ENCODE measurements around the gene LONP2. TPM values are rescaled to one million over a fixed set of nuclear protein-coding genes. Genes with fewer than 3 reads are reported as not detected.

The LONP2 gene
- total RNA-seq, 4 donors from 2014 or later, result 37.3 to 52.0 (median 47.0) TPM

- DNase-seq (ENCODE audit: low spot score in 2 of 2), result no peak
- intact Hi-C loops (cut with DNase I; ENCODE audit: low total_unique reads), result no loop called here
- no peak for TF ChIP-seq CTCF (IDR thresholded peaks at IDR 0.05)
- TF ChIP-seq POLR2A (IDR thresholded peaks at IDR 0.05), result no peak
- H3K4me3 ChIP-seq (ENCODE audit: low read depth, poor library complexity, severe bottlenecking), result no peak overlapping the region
- WGBS, 2 donors, result 95 to 97% methylated on average over 5 of the region's 5 CpGs
Measured at GRCh38 chr16:48332978-48333377, 88.9 kb downstream of the LONP2 start.

- no peak for DNase-seq (ENCODE audit: low spot score in 2 of 2)
- intact Hi-C loops (cut with DNase I; ENCODE audit: low total_unique reads), result no loop called here
- H3K4me3 ChIP-seq (ENCODE audit: low read depth, poor library complexity, severe bottlenecking), result no peak overlapping the region
- WGBS, 2 donors, result 88 to 93% methylated on average over 9 of the region's 9 CpGs
- TF ChIP-seq POLR2A (IDR thresholded peaks at IDR 0.05), result no peak
- TF ChIP-seq CTCF (IDR thresholded peaks at IDR 0.05), result no peak
Measured at GRCh38 chr16:48334325-48334724, 90.2 kb downstream of the LONP2 start.

GRCh38 chr16:48335961-48336360 lies 91.9 kb downstream of the LONP2 start:
- TF ChIP-seq POLR2A (IDR thresholded peaks at IDR 0.05) (no peak), CTCF (IDR thresholded peaks at IDR 0.05) (no peak)
- intact Hi-C loops (cut with DNase I; ENCODE audit: low total_unique reads), result no loop called here
- no peak for DNase-seq (ENCODE audit: low spot score in 2 of 2)
- WGBS, 2 donors, result 91 to 95% methylated on average over 3 of the region's 3 CpGs
- H3K4me3 ChIP-seq (ENCODE audit: low read depth, poor library complexity, severe bottlenecking), result no peak overlapping the region

- intact Hi-C loops (cut with DNase I; ENCODE audit: low total_unique reads), result no loop called here
- no peak overlapping the region for H3K4me3 ChIP-seq (ENCODE audit: low read depth, poor library complexity, severe bottlenecking)
- DNase-seq (ENCODE audit: low spot score in 2 of 2), result no peak
- TF ChIP-seq POLR2A (IDR thresholded peaks at IDR 0.05), result no peak
- TF ChIP-seq CTCF (IDR thresholded peaks at IDR 0.05), result no peak
- WGBS, 2 donors, result 92 to 96% methylated on average over 1 of the region's 1 CpG
Measured at GRCh38 chr16:48340054-48340453, 96.0 kb downstream of the LONP2 start.

- no peak overlapping the region for H3K4me3 ChIP-seq (ENCODE audit: low read depth, poor library complexity, severe bottlenecking)
- TF ChIP-seq POLR2A (IDR thresholded peaks at IDR 0.05) (no peak), CTCF (IDR thresholded peaks at IDR 0.05) (no peak)
- no peak for DNase-seq (ENCODE audit: low spot score in 2 of 2)
- intact Hi-C loops (cut with DNase I; ENCODE audit: low total_unique reads), result no loop called here
- WGBS, 2 donors, result 95 to 96% methylated on average over 2 of the region's 2 CpGs
Measured at GRCh38 chr16:48342591-48342990, 98.5 kb downstream of the LONP2 start.

GRCh38 chr16:48347191-48347865 lies 103.2 kb downstream of the LONP2 start:
- no peak overlapping the region for H3K4me3 ChIP-seq (ENCODE audit: low read depth, poor library complexity, severe bottlenecking)
- TF ChIP-seq CTCF (IDR thresholded peaks at IDR 0.05), result no peak
- TF ChIP-seq POLR2A (IDR thresholded peaks at IDR 0.05), result no peak
- no peak for DNase-seq (ENCODE audit: low spot score in 2 of 2)
- 94% methylated on average over 20 of the region's 20 CpGs for WGBS, 2 donors
- intact Hi-C loops (cut with DNase I; ENCODE audit: low total_unique reads), result no loop called here
